Spinal cord (tissue), 10 donors: Measurements from ENCODE around the gene CCT3. TPM values are rescaled to one million over a fixed set of nuclear protein-coding genes. Genes with fewer than 3 reads are reported as not detected.

ENCODE experiments used
- DNase-seq, 6 donors: peaks; one replicate each; pipeline versions ENCODE4 v3.0.0 to v3.0.0-alpha.2; 2013 to 2015; ENCODE audit warnings: low spot score in 6 of 6, low read depth in 4 of 6
- H3K27ac ChIP-seq: one replicate; pipeline ENCODE4 v1.5.1; 2013; ENCODE audit warnings: low read depth, low read length, control low read depth
- H3K27me3 ChIP-seq: one replicate; pipeline ENCODE4 v1.6.1; 2013; ENCODE audit warnings: low read length; ENCODE audit not compliant: control insufficient read depth, insufficient read depth
- H3K36me3 ChIP-seq: one replicate; pipeline ENCODE4 v1.6.1; 2013; ENCODE audit warnings: low read length; ENCODE audit not compliant: control insufficient read depth, insufficient read depth
- H3K4me1 ChIP-seq: one replicate; pipeline ENCODE4 v1.6.1; 2013; ENCODE audit warnings: low read length; ENCODE audit not compliant: control insufficient read depth, insufficient read depth
- H3K4me3 ChIP-seq: one replicate; pipeline ENCODE4 v1.5.1; 2013; ENCODE audit warnings: low read depth, low read length, control low read depth
- H3K9me3 ChIP-seq: one replicate; pipeline ENCODE4 v1.6.1; 2013; ENCODE audit warnings: low read length; ENCODE audit not compliant: control insufficient read depth, insufficient read depth
- WGBS: methylation state at CpG from one replicate; pipeline ENCODE4 v1.1.5; 2013; ENCODE audit warnings: missing lambda C conversion rate; ENCODE audit not compliant: insufficient coverage; 5-methylcytosine and 5-hydroxymethylcytosine counted together
- polyA plus RNA-seq, 2 donors: library from polyadenylated mRNA; unstranded; fragments of 120-200 nt; gene quantifications; one replicate each; pipeline ENCODE4 v1.2.1, GENCODE V29; 2013; ENCODE audit not compliant: insufficient read length in 2 of 2
- total RNA-seq, 2 donors: library from RNA; depleted of rRNA in 1 of 2; stranded (reverse); fragments of 120-200 nt in 1 of 2; fragments of >200 nt in 1 of 2; gene quantifications; one replicate each; pipeline versions ENCODE4 v1.2.3 to v1.2.4, GENCODE V29; 2013 to 2014
- donor health status: healthy.

CCT3 gene
- total and polyA plus RNA-seq, 4 donors: 231 to 258 (median 249) TPM

DNA sequence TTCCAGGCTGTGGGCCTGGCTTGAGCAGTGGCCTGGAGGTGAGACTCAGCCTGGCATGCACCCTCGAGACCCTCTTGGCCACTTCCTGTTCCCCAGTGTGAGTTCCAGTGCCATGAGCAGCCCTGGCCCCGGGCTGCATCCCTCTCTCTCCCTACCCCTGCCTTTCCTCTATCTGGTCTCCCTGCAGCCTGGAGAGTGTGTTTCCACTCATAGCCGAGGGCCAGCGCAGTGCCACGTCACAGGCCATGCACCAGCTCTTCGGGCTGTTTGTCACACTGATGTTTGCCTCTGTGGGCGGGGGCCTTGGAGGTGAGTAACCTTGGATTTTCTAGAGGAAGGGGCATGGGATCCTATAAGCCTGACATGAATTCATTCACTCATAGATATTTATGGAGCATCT is 44.5 kb upstream of the CCT3 start:
- H3K27ac ChIP-seq: no peak overlapping the region
- no peak for DNase-seq
- 66% methylated on average over 5 of the region's 7 CpGs for WGBS
- H3K9me3 ChIP-seq: no peaks in the 10 kb centered on the region
- H3K36me3 ChIP-seq: no peaks in the 10 kb centered on the region
- H3K27me3 ChIP-seq: no peaks in the 10 kb centered on the region
- H3K4me1 ChIP-seq: peaks cover 42% of the 10 kb centered on the region
- no peak overlapping the region for H3K4me3 ChIP-seq

GRCh38 chr1:156379420-156380165 is 41.5 kb upstream of the CCT3 start:
- Histone ChIP-seq H3K9me3 (no peaks in the 10 kb centered on the region), H3K36me3 (no peaks in the 10 kb centered on the region), H3K4me1 (peaks cover 13% of the 10 kb centered on the region), H3K27me3 (no peaks in the 10 kb centered on the region), H3K4me3 (no peak overlapping the region), H3K27ac (no peak overlapping the region)
- no peak for DNase-seq
- 50% methylated on average over 1 of the region's 3 CpGs for WGBS

DNA sequence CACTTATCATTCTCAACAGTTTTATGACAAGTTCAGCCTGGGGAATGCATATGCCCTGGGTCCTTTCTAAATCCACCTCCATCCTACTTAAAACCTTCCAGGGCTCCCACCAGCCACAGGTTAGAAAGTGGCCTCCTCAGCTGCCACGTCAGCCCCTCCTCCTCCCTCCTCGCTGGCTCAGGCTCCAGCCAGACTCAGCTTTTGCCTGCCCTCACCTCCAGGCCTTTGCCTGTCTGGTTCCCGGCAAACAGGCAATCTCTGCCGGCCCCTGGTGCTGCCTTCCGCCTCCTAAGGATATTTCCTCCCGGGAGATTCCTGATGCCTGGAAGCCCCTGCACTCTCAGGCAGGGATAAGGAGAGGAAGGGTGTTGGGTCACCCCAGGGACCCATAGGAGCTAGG is 40.5 kb upstream of the CCT3 start:
- H3K27me3 ChIP-seq: no peaks in the 10 kb centered on the region
- no peak overlapping the region for H3K27ac ChIP-seq
- WGBS: 74% methylated on average over 4 of the region's 6 CpGs
- DNase-seq: no peak
- no peaks in the 10 kb centered on the region for H3K36me3 ChIP-seq
- no peaks in the 10 kb centered on the region for H3K9me3 ChIP-seq
- peaks cover 12% of the 10 kb centered on the region for H3K4me1 ChIP-seq
- no peak overlapping the region for H3K4me3 ChIP-seq

- DNase-seq: no peak
- H3K4me3 ChIP-seq: no peak overlapping the region
- WGBS: 87% methylated on average over 19 of the region's 20 CpGs
- H3K4me1 ChIP-seq: no peaks in the 10 kb centered on the region
- H3K9me3 ChIP-seq: no peaks in the 10 kb centered on the region
- H3K27me3 ChIP-seq: no peaks in the 10 kb centered on the region
- H3K27ac ChIP-seq: no peak overlapping the region
- H3K36me3 ChIP-seq: no peaks in the 10 kb centered on the region
These were observed 39.1 kb upstream of the CCT3 start for GRCh38 chr1:156376958-156377919.

- no peaks in the 10 kb centered on the region for H3K36me3 ChIP-seq
- no peaks in the 10 kb centered on the region for H3K27me3 ChIP-seq
- no peaks in the 10 kb centered on the region for H3K4me1 ChIP-seq
- DNase-seq: no peak
- no peak overlapping the region for H3K27ac ChIP-seq
- H3K9me3 ChIP-seq: no peaks in the 10 kb centered on the region
- no peak overlapping the region for H3K4me3 ChIP-seq
- WGBS: 93% methylated on average over 2 of the region's 2 CpGs
These were observed 38.1 kb upstream of the CCT3 start for GRCh38 chr1:156376146-156376545.

- H3K9me3 ChIP-seq: no peaks in the 10 kb centered on the region
- no peak for DNase-seq
- H3K4me1 ChIP-seq: peaks cover 12% of the 10 kb centered on the region
- peaks cover 8% of the 10 kb centered on the region for H3K27me3 ChIP-seq
- H3K27ac ChIP-seq: no peak overlapping the region
- no peak overlapping the region for H3K4me3 ChIP-seq
- H3K36me3 ChIP-seq: no peaks in the 10 kb centered on the region
These were observed 35.5 kb upstream of the CCT3 start for GRCh38 chr1:156373546-156373945.

DNA sequence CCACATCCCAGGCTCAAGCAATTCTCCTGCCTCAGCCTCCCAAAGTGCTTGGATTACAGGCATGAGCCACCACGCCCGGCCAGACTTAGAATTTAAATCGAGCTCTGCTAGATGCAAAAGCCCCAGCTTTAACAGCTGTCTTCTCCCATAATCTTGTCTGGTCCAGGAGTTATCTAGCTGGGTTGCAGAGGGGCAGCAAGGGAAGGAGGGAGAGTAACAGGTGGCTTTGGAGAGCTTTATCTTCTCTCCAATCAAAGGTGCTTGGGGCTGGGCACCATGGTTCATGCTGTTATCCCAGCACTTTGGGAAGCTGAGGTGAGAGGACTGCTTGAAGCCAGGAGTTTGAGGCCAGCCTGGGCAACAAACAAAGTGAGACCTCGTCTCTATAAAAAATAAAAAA is 34.8 kb upstream of the CCT3 start:
- Histone ChIP-seq H3K4me1 (peaks cover 13% of the 10 kb centered on the region), H3K9me3 (no peaks in the 10 kb centered on the region), H3K27me3 (peaks cover 10% of the 10 kb centered on the region), H3K4me3 (no peak overlapping the region), H3K36me3 (no peaks in the 10 kb centered on the region), H3K27ac (no peak overlapping the region)
- DNase-seq: no peak
- WGBS: 100% methylated on average over 2 of the region's 4 CpGs

DNA sequence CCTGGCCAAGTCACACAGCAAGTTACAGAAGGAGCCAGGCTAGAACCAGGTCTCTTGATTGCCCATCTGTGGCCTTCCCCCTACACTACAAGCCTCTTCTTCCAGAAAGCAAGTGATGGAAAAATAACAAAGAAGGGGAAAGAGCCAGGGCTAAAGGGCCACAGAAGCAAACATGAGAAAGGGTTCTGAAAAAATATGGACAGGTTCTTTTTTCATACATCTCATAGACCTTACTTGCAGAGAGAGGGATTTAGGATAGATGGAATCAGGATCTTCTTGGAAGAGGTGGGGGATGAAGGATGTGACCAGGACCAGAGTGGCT is 34.1 kb upstream of the CCT3 start:
- no peak overlapping the region for H3K27ac ChIP-seq
- DNase-seq: no peak
- peaks cover 10% of the 10 kb centered on the region for H3K27me3 ChIP-seq
- no peaks in the 10 kb centered on the region for H3K36me3 ChIP-seq
- peaks cover 13% of the 10 kb centered on the region for H3K4me1 ChIP-seq
- H3K9me3 ChIP-seq: no peaks in the 10 kb centered on the region
- H3K4me3 ChIP-seq: no peak overlapping the region

GRCh38 chr1:156371553-156372264 is 33.6 kb upstream of the CCT3 start:
- no peaks in the 10 kb centered on the region for H3K36me3 ChIP-seq
- DNase-seq: no peak
- H3K4me1 ChIP-seq: peaks cover 13% of the 10 kb centered on the region
- no peaks in the 10 kb centered on the region for H3K9me3 ChIP-seq
- H3K27me3 ChIP-seq: peaks cover 10% of the 10 kb centered on the region
- no peak overlapping the region for H3K4me3 ChIP-seq
- WGBS: 49% methylated on average over 5 of the region's 7 CpGs
- no peak overlapping the region for H3K27ac ChIP-seq
